Erythroblast (primary cell): ENCODE measurements around the gene ANO9.

ENCODE experiments used
- GATA1 ChIP-seq: IDR thresholded peaks from 2 replicates; pipeline ENCODE4 v1.6.1; 2011; ENCODE audit warnings: low read depth, mild to moderate bottlenecking, control low read depth, low read length, moderate library complexity
- POLR2A ChIP-seq: IDR thresholded peaks from 2 replicates; pipeline ENCODE4 v1.6.1; 2011; ENCODE audit warnings: mild to moderate bottlenecking, low read length

DNA sequence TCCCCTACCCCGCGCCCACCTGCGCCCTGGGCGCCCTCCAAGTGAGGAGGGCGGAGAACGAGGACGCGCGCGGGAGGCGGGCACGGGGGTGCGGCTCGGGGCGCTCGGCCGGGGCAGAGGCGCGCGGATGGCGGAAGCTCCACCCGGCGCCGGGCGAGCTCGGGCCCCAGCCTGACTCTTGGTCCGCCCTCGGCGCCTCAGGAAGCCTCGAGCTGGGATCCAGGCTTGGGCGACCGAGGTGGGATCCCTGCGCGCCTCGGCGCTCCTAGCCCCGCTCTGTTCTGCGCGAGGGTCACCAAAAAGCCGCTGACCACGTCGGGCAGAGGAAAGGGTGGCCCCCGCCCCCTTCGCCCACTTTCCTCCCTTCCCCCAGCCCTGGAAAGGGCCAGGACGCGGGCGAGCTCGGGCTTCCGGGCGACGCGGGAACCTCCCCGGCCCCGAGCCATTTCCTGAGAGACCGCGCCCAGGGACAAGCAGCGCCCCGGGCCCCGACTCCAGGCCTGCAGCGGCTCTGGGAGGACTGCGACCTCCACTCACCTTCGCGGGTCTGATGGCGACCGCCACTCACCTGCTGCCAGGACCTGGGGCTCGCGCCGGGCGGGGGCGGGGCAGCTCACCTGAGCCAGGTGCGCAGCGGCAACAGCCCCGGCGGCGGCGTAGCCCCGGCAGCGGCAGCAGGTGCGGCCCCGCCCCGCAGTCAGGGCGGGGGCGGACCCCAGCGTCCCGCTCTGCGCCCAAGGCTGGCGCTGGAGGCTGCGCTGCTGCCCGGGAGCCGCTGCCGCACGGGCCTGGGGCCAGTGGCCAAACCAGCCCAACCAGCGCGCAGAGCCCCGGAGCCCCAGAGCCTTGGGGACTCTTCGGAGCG, 24.8 kb downstream of the ANO9 start:
- no peak for TF ChIP-seq POLR2A
- TF ChIP-seq GATA1: no peak
